Stimulated activated naive CD8-positive, alpha-beta T cell treated with anti-CD3 and anti-CD28 coated beads, Interleukin-15, Interleukin-2, amounts not matched to agents 100 U/mL and 50 U/mL, for 24 hours (primary cell): ENCODE data around the gene TSR3.

Source experiments
- ATAC-seq: fragments of 150-1000 bp; cut with Tn5 transposase; one replicate; pipeline ENCODE4 v1.10.0; 2021
- DNase-seq: peaks from one replicate; pipeline ENCODE4 v3.0.0; 2021

Gene TSR3

GRCh38 chr16:1323296-1324239, 28.1 kb downstream of the TSR3 start:
- no peak for ATAC-seq

GRCh38 chr16:1322407-1322806, 29.3 kb downstream of the TSR3 start:
- no peak for DNase-seq
- ATAC-seq = no peak

More at GRCh38 chr16:1323296-1324239, 28.1 kb downstream of the TSR3 start:
- DNase-seq = no peak

- ATAC-seq (no peak), DNase-seq (no peak)
Observed at GRCh38 chr16:1320658-1321240, 30.9 kb downstream of the TSR3 start.

- ATAC-seq = no peak
- no peak for DNase-seq
Observed at GRCh38 chr16:1320097-1320496, 31.6 kb downstream of the TSR3 start.

GRCh38 chr16:1319041-1319440, 32.6 kb downstream of the TSR3 start:
- DNase-seq (no peak), ATAC-seq (no peak)

- no peak for DNase-seq
- ATAC-seq = no peak
Observed at GRCh38 chr16:1318268-1318545, 33.5 kb downstream of the TSR3 start.

- DNase-seq (no peak), ATAC-seq (no peak)
Observed at GRCh38 chr16:1317479-1318267, 34.0 kb downstream of the TSR3 start.

- DNase-seq (no peak), ATAC-seq (no peak)
Observed at GRCh38 chr16:1316033-1316405, 35.7 kb downstream of the TSR3 start.

- no peak for ATAC-seq
- DNase-seq = no peak
Observed at GRCh38 chr16:1315081-1316032, 36.3 kb downstream of the TSR3 start.

- no peak for ATAC-seq
Observed at GRCh38 chr16:1314399-1315068, 37.1 kb downstream of the TSR3 start.

GRCh38 chr16:1313721-1314369, 37.8 kb downstream of the TSR3 start:
- ATAC-seq = no peak
- no peak for DNase-seq

More at GRCh38 chr16:1314399-1315068, 37.1 kb downstream of the TSR3 start:
- no peak for DNase-seq

GRCh38 chr16:1312903-1313302, 38.8 kb downstream of the TSR3 start:
- no peak for DNase-seq
- ATAC-seq = no peak

GRCh38 chr16:1312467-1312816, 39.2 kb downstream of the TSR3 start:
- no peak for DNase-seq
- ATAC-seq = no peak

GRCh38 chr16:1311738-1312466, 39.8 kb downstream of the TSR3 start:
- DNase-seq = no peak
- ATAC-seq = no peak

GRCh38 chr16:1311212-1311737, 40.4 kb downstream of the TSR3 start:
- no peak for ATAC-seq
- no peak for DNase-seq

- ATAC-seq = no peak
- DNase-seq = no peak
Observed at GRCh38 chr16:1310832-1311200, 40.9 kb downstream of the TSR3 start.

GRCh38 chr16:1309888-1310831, 41.5 kb downstream of the TSR3 start:
- peak; percentile 8 for ATAC-seq
- peak; percentile 65 for DNase-seq

- DNase-seq (peak; percentile 98), ATAC-seq (peak; percentile 81)
Observed at GRCh38 chr16:1308977-1309885, 42.4 kb downstream of the TSR3 start, which contains the start of gene UBE2I. UBE2I (plus strand) TSS chr16:1309636; CDS start chr16:1314031, 4,395 bp downstream.
